ENCODE data around the gene PPFIBP1.
A peak's percentile ranks its signal among the peaks of the same experiment; 100 is the strongest.

The PPFIBP1 gene

DNA sequence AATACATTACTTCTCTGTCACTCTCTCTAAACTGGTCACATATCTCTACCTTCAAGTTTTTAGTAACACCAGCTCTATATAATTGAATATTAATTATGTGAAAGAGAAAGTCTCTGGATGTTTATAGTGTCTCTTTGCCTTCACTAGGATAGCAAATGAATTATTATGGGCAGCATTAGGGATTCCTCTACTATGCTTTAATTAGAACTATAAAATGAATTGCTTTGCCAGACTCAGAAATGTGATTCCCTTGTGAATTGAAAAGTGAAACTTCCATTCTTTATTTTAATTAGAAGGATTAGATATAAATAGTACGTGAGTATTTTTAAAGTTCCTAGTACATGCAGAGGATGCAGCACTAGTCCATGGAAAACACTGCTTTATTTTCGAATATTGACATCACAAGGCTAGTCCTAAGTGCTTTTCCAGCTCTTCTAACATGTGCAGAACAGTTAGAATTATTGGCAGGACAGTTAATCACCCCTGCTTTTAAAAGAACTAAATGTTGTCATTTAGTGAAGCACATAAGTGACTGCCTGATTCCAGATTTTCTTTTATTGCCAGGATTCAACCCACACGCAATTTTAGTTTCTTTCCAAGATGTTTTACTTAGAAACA lies 149.2 kb downstream of the PPFIBP1 start:
- no peak for DNase-seq

DNA sequence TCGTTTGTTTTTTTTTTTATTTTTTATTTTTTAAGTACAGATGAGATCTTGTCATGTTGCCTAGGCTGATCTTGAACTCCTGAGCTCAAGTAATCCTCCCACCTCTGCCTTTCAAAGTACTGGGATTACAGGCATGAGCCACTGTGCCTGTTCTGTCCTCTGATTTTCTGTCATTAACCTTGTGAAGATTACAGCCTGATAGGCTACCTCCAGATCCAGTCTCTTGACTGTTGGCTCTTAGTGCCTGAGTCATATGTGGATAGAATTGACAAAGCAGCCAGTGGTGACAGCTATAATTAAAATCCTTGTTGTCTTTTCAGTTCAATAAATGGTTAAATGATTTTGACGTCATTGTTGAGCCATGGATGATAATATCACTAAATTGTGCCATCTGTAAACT lies 151.0 kb downstream of the PPFIBP1 start:
- no peak for DNase-seq

DNA sequence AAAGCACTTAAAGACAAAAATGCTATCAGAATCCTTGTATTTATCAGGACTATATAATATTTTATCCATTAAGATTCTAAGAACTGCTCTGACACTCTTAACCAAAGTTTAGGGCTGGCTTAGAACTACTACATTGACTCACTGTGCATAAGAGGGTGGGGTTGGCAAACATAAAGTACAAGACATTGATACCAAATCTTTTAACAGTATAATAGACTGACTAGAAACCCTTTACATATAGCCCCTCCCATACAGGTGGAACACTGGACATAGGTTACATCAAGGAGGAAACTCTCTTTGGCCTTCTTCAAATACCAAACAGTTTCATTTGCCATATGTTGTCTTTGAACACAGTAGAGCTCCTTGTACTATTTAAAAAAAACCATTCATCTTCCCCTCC lies 156.6 kb downstream of the PPFIBP1 start:
- DNase-seq = no peak

DNA sequence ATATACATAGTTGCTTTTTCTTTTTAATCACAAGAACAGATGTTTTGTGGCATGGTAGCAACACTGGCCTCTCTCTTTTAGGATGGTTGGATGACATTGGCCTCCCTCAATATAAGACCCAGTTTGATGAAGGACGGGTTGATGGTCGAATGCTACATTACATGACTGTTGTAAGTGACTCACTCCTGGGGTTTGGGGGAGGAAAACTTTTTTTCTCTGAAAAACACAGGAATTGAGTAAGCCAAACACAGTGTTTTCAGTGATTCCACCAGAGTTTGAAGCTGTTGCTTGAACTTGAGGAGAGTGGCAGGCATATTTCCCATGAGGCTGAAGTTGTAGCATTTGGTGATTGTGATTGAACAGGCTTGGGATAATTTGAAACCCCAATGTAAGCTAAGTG lies 158.5 kb downstream of the PPFIBP1 start:
- DNase-seq = no peak

DNA sequence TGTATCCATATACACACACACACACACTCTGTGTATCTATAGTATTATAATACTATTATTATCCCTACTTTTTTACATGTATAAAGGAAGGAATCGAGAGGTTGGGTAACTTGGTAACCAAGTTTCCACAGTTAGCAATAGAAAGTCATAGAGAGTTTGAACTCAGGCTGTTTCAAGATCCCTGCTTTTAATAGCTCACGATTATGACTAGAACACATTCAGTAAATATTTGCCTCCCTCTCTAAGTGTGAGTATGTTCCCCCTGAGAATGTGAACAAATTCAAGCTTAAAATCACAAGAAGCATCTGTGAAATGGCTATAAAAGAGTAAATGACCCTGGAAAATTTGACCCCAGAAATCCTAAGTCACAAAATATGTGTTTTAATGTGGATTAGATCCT lies 161.3 kb downstream of the PPFIBP1 start:
- no peak for DNase-seq

DNA sequence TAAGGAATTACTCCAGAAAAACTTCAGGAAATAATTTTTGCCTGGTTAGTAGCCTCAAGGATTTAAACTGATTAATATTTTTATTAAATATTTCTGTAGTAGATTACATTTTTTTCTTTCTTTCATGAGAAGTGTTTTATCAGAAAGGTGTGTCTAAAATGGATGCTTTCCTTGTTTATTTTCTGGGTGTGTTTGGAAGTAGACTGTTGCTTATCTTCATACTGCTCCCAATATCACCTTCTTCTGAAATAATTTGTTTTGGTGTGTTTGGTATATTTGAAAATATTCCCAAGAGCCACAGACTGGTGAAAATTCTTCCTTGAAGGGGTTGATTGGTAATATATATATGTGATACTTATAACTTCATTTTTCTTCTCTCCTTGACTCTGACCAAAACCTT lies 162.1 kb downstream of the PPFIBP1 start:
- DNase-seq = no peak

DNA sequence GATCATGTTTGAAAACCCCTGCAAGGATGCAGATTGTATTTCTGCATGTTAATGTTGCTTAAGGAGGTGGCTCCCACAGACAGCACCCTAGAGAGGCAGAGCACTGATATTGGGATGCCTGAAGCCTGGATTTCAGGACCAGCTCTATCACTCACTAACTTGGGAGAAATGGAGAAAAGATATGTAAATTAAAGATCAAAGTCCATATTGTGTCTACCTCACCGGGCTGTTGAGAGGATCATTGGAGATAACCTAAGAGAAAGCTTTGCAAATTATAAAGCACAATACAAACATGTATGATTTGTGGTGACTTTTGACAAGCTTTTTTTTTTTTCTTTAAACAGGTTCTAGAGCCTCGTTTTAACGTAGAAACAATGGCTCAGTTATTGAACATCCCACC lies 164.7 kb downstream of the PPFIBP1 start:
- no peak for DNase-seq

DNA sequence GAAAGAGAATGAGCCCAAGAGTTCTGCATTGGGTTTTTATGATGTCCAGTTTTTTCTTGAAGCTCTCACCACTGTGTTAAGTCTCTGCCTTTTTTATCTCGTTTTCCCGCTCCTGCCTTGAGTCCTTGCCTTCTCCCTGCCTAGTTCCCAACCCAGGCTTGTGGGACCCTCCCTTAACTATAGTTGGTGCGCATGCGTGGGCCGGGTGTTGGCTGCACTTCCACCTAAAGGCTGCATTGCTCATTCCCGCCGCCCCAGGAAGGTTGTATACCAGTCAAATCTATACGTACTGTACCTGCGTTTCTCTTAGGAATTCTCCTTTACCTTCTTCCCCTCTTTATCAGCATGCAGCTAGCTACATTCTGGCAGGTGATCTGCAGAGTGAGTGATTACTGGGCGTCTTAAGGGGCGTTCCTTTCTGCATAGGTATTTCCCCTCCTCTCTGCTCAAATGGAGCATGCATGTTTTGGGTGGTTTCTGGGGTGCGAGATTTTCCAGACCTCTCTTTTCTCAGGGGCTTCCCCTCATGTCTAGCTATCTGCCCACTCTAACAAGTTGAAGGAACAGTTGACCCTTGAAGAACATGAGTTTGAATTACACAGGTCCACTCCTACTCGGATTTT lies 165.7 kb downstream of the PPFIBP1 start:
- no peak for DNase-seq

DNA sequence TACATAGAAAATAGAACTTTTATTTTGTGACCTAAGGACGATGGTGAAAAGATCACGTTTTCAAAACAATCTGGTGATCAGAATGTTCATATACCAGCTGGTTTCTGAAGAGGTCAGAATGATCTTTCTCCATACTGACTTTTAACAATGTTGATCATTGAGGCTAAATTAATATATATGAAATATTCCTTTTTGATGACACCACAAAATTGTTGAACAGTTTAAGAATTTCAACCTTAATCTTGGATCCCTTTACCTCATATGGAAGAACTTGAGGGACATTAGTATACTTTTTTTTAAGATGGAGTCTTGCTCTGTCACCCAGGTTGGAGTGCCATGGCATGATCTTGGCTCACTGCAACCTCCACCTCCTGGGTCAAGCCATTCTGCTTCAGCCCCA lies 169.4 kb downstream of the PPFIBP1 start:
- no peak for DNase-seq

DNA sequence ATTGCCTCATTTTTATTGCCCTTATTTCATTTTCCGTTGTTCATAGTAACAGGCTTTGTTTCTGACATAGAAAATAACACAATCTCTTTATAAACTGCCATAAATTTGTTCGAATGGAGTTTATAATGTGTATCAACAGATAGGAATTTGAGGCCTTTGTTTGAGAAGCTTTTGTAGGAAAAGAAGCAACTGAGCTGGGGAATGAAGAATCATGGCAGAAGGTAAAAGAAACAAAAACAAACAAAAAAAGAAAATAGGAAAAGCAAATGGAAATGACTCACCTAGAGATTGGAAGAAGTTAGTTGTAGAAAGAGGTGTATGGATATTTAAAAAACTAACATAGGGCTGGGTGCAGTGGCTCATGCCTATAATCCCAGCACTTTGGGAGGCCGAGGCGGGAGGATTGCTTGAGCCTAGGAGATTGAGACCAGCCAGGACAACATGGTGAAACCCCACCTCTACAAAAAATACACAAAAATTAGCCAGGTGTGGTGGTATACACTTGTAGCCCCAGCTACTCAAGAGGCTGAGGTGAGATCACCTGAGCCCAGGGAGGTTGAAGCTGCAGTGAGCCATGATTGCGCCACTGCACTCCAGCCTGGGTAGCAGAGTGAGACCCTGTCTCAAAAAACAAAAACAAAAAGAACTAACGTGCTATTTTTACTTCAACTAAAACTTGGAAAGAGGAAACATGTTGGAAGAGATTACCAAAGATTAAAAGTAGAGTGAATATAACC lies 171.7 kb downstream of the PPFIBP1 start:
- no peak for DNase-seq

DNA sequence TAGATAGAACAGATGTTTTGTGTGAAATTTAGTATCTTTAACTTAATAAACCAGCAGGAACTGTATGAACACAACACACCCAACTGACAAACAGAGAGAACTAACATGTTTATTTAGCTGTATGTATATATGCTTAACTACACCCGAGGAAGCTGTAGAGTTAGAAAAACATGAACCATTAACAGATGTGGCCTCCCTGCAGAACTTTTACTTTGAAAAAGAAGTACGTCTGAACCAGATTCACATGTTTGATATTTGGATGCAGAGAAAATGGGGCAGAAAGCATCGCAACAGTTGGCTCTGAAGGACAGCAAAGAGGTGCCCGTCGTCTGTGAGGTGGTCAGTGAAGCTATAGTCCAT lies 172.3 kb downstream of the PPFIBP1 start, which contains the start of gene REP15:
TSS of gene REP15 (plus strand) at position 155 of the 360 bp plus-strand sequence. CDS start at position 271, 116 bp downstream.
- DNase-seq = no peak

DNA sequence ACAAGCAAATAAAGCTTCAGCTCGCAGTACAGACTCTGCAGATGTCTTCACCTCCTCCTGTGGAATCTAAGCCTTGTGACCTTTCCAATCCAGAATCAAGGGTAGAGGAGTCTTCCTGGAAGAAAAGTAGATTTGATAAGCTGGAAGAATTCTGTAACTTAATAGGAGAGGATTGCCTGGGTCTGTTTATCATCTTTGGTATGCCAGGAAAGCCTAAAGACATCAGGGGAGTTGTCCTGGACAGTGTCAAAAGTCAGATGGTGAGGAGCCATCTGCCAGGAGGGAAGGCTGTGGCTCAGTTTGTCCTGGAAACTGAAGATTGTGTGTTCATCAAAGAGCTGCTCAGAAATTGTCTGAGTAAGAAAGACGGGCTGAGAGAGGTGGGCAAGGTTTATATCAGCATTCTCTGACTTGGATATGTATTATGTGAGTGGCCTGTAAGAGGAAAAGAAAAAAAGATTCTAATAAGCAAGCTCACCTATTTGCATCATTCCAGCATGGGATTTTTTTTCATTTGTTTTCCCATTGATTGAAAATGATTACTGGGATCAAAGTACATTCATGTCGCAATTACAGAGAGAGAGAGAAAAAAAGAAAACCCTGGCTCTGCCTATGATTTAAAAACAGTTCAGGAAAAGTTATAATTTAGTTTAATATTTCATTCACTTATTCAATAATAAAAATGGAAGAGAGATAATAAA lies 173.0 kb downstream of the PPFIBP1 start:
- DNase-seq = no peak

DNA sequence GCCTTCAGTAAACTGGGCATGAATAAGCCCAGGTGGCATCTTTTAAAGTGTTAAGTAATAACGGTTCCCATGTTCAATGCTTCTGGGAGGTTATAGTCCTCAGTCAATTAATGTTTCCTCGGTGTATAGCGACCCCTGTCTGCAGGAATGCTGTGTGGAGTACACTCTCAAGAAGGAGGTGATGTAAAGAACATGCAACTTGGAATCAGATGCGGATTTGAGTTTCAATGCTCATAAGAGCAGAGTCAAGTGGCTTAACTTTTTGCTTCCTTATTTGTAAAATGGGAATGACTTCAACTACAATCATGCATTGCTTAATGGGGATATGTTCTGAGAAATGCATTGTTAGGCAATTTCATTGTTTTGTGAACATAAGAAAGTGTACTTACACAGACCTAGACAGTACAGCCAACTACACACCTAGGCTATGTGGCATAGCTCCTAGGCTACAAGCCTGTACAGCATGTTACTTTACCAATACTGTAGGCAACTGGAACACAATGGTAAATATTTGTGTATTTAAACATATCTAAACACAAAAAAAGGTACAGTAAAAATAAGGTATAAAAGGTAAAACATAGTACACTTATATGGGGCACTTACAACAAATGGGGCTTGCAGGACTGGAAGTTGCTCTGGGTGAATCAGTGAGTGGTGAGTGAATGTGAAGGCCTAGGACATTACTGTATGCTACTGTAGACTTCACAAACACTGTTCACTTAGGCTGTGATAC lies 179.9 kb downstream of the PPFIBP1 start:
- peak in 2 of 4 experiments; percentile 44 to 47 for DNase-seq

DNA sequence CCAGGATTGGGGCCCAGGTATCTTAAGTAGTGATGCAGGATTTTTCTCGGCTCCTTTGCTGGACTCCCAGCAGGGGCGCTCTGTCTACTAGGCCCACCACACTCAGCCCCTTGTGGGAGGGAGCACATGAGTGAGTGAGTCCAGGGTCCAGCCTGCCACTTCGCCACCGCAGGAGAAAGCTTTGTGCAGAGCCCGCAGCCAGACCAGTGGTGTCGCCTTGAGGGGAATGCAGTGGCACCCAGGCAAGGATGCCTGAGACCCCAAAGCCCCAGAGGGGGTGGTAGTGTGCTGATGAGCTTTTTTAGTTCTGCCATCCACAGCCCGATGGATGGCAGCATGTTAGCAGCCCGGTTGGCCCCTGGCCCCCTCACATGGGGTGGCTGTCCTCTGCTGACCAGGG lies 181.3 kb downstream of the PPFIBP1 start:
- no peak for DNase-seq

DNA sequence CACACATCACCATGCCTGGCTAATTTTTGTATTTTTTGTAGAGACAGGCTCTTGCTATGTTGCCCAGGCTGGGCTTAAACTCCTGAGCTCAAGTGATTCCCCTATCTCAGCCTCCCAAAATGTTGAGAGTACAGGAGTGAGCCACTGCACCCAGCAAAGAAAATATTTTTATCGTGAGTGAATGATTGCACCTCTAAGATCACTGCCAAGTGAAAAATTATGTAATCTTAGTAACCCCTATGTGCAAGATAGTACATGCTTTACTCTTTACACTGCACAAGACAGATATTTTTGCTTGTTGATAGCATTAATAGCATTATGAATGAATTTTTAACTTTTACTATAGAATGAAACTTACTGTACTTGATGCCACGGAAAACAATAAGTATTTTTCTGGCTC lies 183.2 kb downstream of the PPFIBP1 start:
- no peak for DNase-seq

DNA sequence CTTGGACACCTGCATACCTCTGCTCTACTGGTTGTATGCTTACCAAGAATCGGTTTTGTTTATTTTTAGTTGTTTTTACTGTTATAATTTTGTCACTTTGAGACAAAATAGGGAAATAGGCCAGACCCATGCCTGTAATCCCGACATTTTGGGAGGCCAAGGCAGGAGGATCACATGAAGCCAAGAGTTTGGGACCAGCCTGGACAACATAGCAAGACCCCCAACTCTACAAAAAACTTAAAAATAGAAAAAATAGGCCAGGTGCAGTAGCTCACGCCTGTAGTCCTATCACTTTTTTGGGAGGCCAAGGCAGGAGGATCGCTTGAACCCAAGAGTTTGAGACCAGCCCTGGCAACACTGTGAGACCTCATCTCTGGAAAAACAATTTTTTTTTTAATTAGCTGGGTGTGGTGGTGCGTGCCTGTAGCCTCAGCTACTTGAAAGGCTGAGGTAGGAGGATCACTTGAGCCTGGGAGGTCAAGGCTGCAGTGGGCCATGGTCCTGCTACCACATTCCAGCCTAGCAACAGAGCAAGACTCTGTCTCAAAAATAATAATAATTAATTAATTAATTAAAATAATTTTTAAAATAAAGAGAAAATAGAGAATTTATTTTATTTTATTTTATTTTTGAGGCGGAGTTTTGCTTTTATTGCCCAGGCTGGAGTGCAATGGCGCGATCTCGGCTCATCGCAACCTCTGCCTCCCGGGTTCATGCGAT lies 185.4 kb downstream of the PPFIBP1 start:
- no peak for DNase-seq

DNA sequence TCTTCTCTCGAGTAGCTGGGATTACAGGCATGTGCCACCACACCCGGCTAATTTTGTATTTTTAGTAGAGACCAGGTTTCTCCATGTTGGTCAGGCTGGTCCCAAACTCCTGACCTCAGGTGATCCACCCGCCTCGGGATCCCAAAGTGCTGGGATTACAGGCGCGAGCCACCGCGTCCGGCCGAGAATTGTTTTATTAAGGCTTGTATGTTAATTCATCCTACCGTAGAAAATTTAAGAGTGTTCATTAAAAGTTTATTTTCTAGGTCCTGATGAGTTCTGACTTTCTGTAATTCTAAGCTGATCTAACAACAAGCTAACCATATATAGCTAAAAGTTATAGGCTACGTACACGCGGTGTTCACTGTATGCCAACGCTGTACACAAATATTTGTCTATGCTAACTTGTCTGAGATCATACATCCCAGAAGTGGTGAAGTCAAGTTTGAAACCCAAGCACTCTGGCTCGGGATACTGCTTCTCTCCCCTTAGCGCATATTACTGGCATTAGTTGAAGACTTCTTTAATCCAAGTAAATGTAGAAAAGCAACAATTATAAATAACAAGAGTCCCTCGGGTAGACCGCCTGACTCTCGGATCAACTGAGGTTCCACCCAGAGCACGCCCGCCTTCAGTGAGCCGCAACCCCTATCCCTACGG lies 186.1 kb downstream of the PPFIBP1 start:
- DNase-seq = no peak

DNA sequence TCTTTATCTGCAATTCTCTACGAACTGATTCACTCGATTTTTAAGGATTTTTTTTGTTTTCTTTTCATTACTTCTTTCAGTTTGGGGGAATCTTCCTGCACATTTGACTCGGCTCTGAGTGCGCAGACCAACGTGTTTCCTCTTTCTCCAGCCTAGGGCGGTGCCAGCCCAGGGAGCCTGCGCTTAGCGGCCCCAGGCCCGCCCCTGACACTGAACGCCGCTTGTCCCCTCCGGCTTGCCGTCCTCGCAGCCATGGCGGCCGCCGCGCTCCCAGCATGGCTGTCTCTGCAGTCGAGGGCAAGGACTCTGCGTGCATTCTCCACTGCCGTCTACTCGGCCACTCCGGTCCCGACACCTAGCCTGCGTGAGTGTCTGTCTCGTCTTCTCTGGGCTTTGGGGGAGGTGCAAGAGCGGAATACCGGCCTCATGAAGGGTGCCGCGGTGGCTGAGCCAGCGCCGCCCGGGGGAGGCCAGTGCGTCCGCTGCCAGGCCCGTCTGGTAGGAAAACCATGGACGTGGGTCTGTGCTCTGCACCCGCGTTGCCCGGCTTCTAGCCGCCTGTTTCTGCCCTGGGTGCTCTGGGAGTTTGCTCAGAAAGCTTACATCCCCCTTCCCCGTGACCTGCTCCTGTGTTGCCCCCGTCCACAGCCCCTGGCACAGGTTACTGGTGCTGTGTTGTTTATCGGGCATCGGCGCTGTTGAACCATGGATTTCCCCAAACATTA lies 186.7 kb downstream of the PPFIBP1 start, which contains the start of gene MRPS35:
TSS of gene MRPS35 (plus strand) at position 241 of the 725 bp plus-strand sequence. CDS start at position 253, 12 bp downstream.
- DNase-seq = peak; percentile 73 to 88 (median 78)

DNA sequence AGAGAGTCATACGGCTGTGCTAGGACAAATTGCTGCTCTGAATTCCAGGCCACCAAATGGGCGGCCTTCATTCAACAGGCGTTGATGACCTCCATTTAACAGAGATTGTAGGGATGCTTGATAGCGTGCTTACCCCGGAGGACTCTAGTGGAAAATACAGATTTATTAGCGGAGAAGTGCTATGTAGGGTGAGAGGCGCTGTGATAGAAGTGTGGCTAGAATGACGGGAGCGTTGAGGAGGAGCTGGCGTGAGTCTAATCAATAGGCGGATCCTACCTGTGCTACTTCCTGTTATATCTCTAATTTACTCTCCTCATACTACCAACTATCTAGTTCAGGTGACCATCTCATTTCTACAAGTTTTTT lies 187.3 kb downstream of the PPFIBP1 start:
- DNase-seq = no peak

DNA sequence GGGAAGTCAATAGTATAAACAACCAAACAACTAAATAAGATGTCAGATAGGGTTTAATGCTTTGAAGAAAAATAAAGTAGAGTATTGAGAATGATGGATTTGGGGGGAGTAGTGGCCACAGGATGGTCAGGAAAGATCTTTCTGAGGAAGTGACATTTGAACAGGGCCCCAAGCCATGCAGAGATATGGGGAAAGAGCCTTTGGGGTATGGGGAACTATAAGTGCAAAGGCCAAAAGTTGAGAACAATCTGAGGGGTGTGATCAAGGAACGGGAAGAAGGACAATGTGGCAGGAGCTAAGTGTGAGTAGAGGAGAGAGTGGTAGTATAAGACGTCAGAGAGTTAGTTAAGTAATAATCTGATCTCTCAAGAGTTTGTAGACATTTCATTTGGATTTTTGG lies 188.0 kb downstream of the PPFIBP1 start:
- no peak for DNase-seq

DNA sequence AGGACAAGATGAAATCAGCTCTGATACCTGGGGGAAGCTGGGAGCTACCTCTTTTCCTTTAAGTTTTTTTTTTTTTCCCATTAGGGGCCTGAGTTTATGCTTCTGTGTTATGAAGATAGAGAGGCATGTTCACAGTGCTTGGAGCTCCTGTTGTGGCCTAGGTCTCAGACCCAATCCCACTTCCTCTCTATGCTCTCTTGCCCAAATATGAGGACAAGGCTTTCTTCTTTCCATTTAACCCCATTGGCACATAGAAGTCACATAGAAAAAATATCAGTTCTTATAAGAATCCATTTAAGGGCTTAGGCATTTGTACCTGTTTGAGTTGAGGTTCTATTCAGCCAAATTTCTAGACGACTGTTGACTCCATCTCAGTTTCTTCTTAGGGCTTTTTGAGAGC lies 199.2 kb downstream of the PPFIBP1 start:
- DNase-seq = no peak

Data from activated naive CD4-positive, alpha-beta T cell (primary cell).